GM18907 (cell line): ENCODE results near the gene TSSC4.

ENCODE experiments used
- ATAC-seq: cut with Tn5 transposase; IDR thresholded peaks from one replicate; pipeline ENCODE4 v1.9.1; 2021; ENCODE audit warnings: mild to moderate bottlenecking, moderate library complexity; ENCODE audit not compliant: unreplicated experiment

Gene TSSC4

GRCh38 chr11:2431395-2431794 lies 30.8 kb downstream of the TSSC4 start:
- no peak for ATAC-seq

GRCh38 chr11:2432171-2432621 lies 31.6 kb downstream of the TSSC4 start:
- no peak for ATAC-seq

GRCh38 chr11:2432628-2433071 lies 32.1 kb downstream of the TSSC4 start:
- no peak for ATAC-seq

GRCh38 chr11:2433106-2433925 lies 32.8 kb downstream of the TSSC4 start:
- no peak for ATAC-seq

GRCh38 chr11:2434008-2434407 lies 33.5 kb downstream of the TSSC4 start:
- ATAC-seq = no peak

- ATAC-seq = no peak
Observed at GRCh38 chr11:2434506-2435255, 34.1 kb downstream of the TSSC4 start.

GRCh38 chr11:2435288-2436012 lies 34.9 kb downstream of the TSSC4 start:
- no peak for ATAC-seq

- ATAC-seq = no peak
Observed at GRCh38 chr11:2436013-2436520, 35.5 kb downstream of the TSSC4 start.

GRCh38 chr11:2436521-2437031 lies 36.0 kb downstream of the TSSC4 start:
- no peak for ATAC-seq

GRCh38 chr11:2437516-2437915 lies 37.0 kb downstream of the TSSC4 start:
- ATAC-seq = no peak

GRCh38 chr11:2439820-2440219 lies 39.3 kb downstream of the TSSC4 start:
- ATAC-seq = no peak

GRCh38 chr11:2440646-2441045 lies 40.1 kb downstream of the TSSC4 start:
- ATAC-seq = no peak

- no peak for ATAC-seq
Observed at GRCh38 chr11:2441171-2441570, 40.6 kb downstream of the TSSC4 start.

- no peak for ATAC-seq
Observed at GRCh38 chr11:2442589-2442988, 42.0 kb downstream of the TSSC4 start.

- no peak for ATAC-seq
Observed at GRCh38 chr11:2443406-2443805, 42.9 kb downstream of the TSSC4 start.

- no peak for ATAC-seq
Observed at GRCh38 chr11:2443881-2444820, 43.6 kb downstream of the TSSC4 start, which contains the start of gene TRPM5. Gene TRPM5, minus strand, starts transcription at chr11:2444514. Its CDS starts 21,478 bp downstream, at chr11:2423036.

GRCh38 chr11:2444821-2445745 lies 44.5 kb downstream of the TSSC4 start, which contains the start of gene KCNQ1:
Gene KCNQ1, plus strand, starts transcription at chr11:2445008. Its CDS starts 91 bp downstream, at chr11:2445099.
- ATAC-seq = no peak

- no peak for ATAC-seq
Observed at GRCh38 chr11:2445746-2446551, 45.4 kb downstream of the TSSC4 start.
